NCI-H2196 (cell line): Measurements from ENCODE around the gene TUBB2B.

Experiments
- DNase-seq: peaks from one replicate; lab custom pipeline; 2025; ENCODE audit not compliant: unreplicated experiment; lab: John Stamatoyannopoulos, UW

The TUBB2B gene

DNA sequence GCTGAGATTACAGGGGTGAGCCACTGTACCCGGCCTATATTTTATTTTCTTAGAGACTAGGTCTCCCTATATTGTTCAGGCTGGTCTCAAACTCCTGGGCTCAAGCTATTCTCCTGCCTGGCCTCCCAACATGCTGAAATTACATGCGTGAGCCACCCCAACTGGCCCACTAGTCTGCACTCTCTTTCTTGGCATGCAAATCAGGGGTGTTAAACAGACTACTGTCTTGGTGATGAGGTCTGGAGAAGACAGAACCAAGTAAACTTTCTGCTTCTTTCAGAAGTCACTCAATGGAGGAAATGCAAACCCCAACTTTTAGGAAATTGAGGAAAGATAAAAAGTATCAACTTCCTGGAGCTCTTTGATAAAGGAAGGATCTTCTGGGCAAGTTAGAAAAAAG lies 8.0 kb upstream of the TUBB2B start:
- DNase-seq: no peak

- DNase-seq: no peak
Measured at GRCh38 chr6:3233904-3234303, 6.5 kb upstream of the TUBB2B start.

DNA sequence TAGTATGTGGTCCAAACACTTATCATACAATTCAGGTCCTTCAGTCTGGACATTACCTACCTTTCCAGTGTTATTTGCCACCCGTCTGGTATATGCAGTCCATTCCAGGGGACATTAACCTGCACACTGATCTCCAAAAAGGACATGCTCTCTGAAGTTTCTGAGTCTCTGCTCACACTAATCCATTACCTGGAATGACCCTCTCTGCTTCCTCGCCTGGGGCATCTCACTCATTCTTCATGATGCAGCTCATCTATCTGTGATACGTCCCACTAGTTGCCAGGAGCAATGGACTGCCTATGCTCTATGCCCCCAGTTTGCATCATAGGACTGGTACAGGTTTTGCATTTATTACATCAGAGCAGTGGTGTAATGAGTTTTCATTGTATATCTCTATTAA lies 5.9 kb upstream of the TUBB2B start:
- DNase-seq: no peak

DNA sequence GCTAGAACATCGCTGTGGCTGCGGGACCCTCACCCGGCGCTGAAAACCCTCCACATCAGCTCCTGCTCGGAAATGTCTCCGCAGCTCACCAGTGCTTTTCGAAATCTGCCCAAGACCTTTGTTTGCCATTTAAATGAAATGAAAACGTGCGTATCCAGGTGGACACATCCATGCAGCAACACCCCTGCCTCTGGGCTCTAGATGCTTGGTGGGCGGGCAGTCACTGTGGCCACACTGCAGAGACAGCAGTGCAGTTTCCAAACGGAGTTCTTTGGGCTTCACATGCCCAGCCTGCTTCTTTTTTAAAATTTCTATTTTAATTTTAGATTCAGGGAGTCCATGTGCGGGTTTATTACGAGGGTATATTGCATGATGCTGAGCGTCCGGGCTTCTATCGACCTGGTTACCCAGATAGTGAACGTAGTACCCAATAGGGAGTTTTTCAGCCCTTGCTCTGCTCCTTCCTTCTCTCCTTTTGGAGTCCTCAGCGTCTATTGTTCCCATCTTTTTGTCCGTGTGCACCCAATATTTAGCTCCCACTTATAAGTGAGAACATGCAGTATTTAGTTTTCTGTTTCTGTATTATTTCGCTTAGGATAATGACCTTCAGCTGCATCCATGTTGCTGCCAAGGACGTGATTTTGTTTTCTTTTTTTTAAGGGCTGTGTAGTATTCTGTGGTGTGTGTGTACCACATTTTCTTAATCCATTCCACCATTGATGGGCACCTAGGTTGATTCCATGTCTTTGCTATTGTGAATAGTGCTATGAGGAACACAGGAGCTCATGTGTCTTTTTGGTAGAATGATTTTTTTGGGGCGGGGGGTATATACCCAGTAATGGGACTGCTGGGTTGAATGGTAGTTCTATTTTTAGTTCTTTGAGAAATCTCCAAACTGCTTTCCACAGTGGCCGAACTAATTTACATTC lies 4.8 kb upstream of the TUBB2B start:
- no peak for DNase-seq

DNA sequence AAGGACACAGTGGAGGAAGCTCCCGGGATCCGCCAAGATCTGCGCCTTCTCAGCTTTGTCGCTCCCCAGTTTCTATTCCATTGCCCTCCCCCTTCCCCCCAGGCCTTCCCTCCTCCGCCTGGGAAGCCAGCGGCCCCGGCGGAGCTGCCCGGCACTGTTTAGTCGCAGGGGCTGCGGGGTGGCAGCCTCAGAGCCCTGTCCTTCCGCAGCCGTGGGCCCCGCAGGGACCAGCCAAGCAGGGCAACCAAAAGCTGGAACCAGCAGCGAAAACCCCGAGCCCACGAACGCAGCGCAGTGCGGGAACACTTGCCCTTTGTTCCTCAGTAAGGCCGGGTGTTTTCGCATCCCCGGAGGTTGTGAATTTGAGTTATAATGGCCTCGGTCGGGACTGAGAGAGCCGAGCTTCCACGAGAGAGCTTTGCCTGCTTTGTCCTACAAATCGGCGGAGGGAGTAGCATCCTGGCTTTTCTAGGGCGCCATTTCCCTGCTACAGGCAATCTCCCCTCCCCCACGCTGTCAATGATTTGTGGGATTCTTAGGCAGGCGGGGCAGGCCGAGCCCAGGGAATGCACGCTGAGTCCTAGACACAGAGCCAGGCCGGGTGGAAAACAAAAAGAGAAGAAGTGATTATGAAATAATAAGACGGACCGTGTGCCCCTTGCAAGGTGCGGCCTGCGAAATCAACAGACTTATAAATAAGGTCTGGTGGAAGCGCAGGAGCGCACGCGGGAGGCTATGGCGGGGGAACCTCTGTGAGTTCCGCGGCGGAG lies 4.0 kb upstream of the TUBB2B start:
- peak; percentile 86 for DNase-seq

DNA sequence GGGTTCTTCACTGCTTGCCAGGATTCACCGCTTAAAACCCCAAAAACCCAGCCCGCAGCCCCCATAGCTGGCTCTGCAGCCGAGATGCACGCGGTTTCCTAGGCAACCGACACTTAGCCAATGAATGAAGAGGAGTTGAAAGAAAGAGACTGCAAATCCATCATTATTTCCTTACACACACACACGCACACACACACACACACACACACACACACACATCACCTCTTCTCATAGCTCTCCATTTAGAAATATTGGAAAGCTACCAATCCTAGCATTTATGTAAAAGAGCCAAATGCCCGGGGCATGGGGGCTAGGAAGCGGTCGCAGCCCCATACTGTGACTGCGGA lies 3.4 kb upstream of the TUBB2B start:
- peak; percentile 80 for DNase-seq

DNA sequence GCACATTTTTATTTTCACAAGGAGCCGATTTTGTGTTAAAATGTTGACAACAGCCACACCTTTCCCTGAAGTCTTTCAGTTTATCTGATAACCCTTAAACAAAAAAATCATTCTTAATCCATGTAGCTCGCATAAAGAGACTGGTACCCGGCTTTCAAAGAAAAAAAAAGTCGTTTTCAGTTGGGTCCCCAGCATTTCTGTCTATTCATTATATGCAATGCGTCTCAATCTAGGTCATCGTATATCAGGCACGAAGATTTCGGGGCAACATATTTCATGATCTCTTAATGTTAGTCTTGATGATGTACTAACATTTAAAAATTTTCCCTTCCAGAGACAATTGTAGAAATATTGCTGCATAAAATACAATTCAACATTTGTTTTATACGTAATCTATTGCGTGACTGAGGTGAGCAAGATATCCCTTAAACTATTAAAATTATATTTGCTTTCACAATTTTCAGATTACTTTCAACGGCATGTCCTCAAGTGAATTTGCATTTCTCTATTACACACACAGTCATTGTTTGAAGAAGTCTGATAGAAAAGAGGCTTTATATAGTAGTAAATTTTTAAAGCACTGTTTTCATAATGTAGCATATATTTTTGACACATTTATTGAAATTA lies 2.9 kb upstream of the TUBB2B start:
- DNase-seq: no peak

DNA sequence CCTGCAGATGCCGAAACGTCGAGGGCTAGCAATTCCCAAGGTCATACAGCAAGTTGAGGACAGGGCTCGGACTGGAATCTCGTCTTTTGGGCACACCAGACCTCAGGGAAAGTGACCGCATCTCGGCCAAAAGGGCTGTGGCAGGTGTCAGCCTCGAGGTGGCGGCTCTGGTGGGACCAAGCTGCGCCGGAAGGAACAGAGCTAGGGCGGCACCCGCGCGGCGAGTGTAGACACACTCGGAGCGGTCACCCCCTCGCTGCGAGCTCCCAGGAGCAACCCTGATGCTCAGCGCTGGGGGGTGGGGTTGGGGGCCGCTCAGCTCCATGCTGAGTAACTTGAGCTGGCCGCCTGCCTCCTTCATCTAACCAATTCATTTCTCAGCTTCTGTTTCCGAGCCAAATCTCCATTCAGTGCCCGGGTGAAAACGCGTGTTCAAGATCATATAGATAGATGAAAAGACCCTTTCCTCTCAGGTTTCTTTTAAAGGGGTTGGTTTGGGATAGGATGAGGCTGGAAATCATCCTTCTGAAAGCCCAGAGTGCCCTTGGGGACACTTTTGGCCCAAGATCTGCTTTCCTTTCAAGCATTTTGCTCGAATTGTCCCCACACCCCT lies 2.2 kb upstream of the TUBB2B start:
- DNase-seq: peak; percentile 59

GRCh38 chr6:3228771-3229565 lies 1.5 kb upstream of the TUBB2B start:
- DNase-seq: peak; percentile 41

GRCh38 chr6:3228046-3228671 lies 706 bp upstream of the TUBB2B start:
- DNase-seq: peak; percentile 75

- DNase-seq: peak; percentile 21
Measured at GRCh38 chr6:3226481-3227362, 731 bp downstream of the TUBB2B start.

DNA sequence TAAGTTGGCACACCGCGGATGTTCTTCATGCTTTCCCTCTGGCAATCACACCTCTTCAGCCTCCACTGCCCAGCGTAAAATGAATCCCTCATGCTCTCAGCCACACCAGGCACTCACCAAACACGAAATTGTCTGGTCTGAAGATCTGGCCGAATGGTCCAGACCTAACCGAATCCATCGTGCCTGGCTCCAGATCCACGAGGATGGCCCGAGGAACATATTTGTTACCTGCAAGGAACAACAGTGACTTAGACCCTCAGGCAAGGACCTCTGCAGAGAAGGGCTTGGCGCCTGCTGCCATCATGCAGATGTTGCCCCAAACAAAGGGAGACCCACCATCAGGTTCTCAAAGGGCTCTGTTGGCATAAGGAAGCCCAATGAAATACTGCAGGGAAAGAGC lies 1.4 kb downstream of the TUBB2B start:
- no peak for DNase-seq

- peak; percentile 44 for DNase-seq
Measured at GRCh38 chr6:3222506-3223038, 4.9 kb downstream of the TUBB2B start.

DNA sequence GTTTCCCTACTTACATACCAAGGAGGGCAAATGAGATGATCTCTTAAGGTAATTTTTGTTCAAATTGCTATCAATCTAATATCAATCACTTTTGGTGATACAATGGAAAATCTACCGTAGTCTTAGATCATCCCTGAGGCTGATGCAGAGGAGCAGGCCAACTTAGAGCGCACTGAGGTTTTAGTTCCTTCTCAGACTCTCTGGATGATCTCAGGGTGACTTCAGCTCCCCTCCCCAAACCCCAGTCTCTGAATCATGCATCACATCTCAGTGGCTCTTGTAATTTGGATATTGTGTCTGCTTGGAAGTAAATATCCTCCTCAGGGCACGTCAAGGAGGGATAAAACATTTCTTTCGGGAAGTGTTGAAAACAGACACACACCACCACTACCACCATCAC lies 5.9 kb downstream of the TUBB2B start:
- no peak for DNase-seq

DNA sequence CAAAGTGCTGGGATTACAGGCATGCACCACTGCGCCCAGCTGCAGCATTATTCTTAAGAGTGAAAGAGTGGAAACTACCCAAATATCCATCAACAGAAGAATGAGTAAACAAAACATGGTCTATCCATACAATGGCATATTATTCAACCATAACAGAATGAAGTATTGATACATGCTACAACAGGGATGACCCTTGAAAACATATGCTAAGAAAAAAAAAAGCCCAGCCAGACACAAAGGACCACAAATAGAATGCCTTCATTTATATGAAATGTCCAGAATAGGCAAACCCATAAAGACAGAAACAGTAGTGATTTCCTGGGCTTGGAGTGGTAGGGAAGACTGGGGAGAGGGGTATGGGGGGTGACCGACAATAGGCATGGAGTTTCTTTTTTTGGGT lies 7.1 kb downstream of the TUBB2B start:
- no peak for DNase-seq

GRCh38 chr6:3218266-3218665 lies 9.2 kb downstream of the TUBB2B start:
- no peak for DNase-seq

GRCh38 chr6:3217286-3217685 lies 10.2 kb downstream of the TUBB2B start:
- DNase-seq: no peak

DNA sequence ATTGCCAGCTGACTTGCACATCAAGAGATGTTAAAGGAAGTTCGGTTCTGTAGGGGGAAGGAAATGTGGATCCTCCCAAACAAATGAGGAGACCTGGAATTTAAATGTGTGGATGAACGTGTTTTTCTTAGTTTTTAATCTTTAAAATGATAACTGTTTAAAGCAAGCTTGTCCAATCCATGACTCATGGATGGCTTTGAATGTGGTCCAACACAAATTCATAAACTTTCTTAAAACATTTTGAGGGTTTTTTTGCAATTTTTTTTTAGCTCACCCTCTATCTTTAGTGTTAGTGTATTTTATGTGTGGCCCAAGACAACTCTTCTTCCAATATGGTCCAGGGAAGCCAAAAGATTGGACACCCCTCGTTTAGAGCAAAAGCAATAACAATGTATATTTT lies 12.6 kb downstream of the TUBB2B start:
- no peak for DNase-seq

DNA sequence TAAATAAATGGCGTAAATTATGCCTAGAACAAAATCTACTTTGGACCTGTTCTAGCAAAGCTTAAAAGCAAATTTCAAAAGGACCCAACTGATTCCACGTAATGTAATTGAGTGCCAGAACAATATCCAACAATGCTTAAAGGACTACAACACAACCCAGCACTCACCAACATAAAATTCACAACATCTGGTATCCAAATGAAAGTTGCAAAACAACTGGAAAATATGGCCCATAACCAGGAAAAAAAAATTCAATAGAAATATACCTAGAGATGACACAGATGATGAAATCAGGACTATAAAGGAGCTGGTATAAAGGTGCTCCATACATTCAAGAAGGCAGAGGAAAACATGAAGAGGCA lies 14.1 kb downstream of the TUBB2B start:
- no peak for DNase-seq
